H54 (cell line): Measurements from ENCODE around the gene BCAR3.
"Not testable (repeated sequence)": the region's sequence is repeated elsewhere in the genome, so short reads cannot be mapped to it uniquely, and the experiment has no call there.

Experiments
- DNase-seq: peaks from one replicate; pipeline ENCODE4 v3.0.0; 2011; ENCODE audit warnings: low spot score, mixed read lengths; ENCODE audit not compliant: insufficient read length
- FAIRE-seq: peaks from 3 replicates; lab custom pipeline; 2011; peaks lifted over from hg19 to GRCh38; lab: Jason Lieb, UNC
- POLR2A ChIP-seq: IDR thresholded peaks from 2 replicates; pipeline ENCODE4 v1.6.1; 2011; ENCODE audit warnings: low read depth, mild to moderate bottlenecking, low read length

The BCAR3 gene

GRCh38 chr1:93662481-93663207 lies 19.0 kb downstream of the BCAR3 start:
- FAIRE-seq (no peak), DNase-seq (no peak)
- TF ChIP-seq POLR2A: no peak

DNA sequence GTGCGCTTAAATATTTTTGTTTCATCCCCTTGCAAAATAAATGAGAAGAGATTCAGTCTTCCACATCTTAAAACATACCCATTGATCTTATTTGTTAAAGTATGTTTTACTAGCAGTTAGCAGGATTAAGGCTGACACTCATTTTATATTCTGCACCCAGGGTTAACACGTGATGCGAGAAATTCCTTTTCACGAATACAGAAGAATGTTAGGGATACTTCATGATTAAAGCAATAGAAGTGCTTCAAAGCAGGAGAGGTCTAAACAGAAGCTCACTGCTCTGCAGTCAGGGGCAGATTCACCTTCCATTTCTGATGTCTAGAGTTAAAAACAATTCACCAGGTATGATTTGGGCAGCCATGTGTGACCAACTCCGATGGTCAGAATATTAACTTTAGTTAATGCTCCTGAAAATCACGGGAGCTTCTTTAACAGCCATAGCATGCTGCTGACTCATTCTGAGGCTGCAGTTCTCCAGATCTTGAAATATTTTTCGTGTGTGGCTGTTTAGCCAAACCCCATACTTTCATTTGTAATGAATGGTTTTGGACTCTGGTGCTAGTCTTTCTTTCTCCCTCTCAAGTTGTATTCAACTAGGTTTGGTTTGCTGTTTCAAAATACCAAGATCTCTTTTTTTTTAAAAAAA lies 19.7 kb downstream of the BCAR3 start:
- TF ChIP-seq POLR2A: no peak
- no peak for DNase-seq
- FAIRE-seq: peak; percentile 53

DNA sequence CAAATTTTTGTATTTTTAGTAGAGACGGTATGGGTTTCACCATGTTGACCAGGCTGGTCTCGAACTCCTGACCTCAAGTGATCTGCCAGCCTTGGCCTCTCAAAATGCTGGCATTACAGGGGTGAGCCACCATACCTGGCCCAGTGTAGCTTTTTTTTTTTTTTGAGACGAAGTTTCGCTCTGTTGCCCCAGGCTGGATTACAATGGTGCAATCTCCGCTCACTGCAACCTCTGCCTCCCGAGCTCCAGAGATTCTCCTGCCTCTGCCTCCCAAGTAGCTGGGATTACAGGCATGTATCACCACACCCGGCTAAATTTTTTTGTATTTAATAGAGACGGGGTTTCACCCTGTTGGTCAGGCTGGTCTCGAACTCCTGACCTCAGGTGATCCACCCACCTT lies 20.3 kb downstream of the BCAR3 start:
- FAIRE-seq, DNase-seq: not testable (repeated sequence)

- DNase-seq: no peak
- no peak for TF ChIP-seq POLR2A
- FAIRE-seq: no peak
These were observed 21.7 kb downstream of the BCAR3 start for GRCh38 chr1:93659822-93660503.

- TF ChIP-seq POLR2A: no peak
- DNase-seq (no peak), FAIRE-seq (no peak)
These were observed 23.4 kb downstream of the BCAR3 start for GRCh38 chr1:93658188-93658587.

GRCh38 chr1:93656491-93656890 lies 25.1 kb downstream of the BCAR3 start:
- no peak for TF ChIP-seq POLR2A
- DNase-seq (no peak), FAIRE-seq (no peak)

DNA sequence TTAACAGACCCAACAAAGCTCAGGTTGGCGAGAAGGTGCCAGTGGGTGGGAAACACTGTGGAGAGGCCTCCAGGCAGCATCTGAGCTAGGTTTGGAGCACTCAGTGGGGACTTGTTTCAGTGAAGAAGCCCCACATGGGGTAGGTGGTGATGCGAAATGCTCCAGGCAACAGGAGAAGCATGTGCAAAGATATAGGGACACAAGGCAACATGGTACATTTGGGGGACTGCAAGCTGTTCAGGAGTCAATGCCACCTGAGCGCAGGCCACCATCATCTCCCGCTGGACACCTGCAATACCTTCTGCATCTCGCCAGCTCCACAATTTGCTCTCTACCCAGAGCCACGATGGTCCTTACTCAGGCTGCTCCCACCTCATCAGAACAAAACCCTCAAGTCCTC lies 28.0 kb downstream of the BCAR3 start:
- FAIRE-seq (no peak), DNase-seq (no peak)
- TF ChIP-seq POLR2A: no peak

GRCh38 chr1:93652323-93652949 lies 29.2 kb downstream of the BCAR3 start:
- no peak for TF ChIP-seq POLR2A
- DNase-seq (no peak), FAIRE-seq (no peak)

DNA sequence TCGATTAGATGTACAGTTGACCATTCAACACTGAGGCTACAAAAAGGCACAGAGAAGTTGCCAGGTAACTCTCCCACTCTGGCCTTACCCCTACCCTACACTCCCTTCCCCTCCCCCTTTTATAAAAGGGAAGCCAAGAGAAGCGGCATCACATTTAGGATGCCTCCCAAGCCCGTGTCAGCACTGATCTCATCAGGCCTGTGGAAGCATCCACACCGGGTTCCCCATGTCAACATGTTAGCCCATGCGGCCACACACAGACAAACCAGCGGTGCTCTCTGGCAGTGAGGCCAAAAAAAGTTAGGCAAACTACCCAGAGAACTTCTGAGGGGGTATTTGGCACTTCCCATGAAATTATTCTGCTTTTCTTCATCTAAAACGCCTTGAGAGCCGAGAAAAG lies 29.9 kb downstream of the BCAR3 start:
- no peak for TF ChIP-seq POLR2A
- FAIRE-seq (no peak), DNase-seq (no peak)

- not testable (repeated sequence) for FAIRE-seq, DNase-seq
These were observed 31.5 kb downstream of the BCAR3 start for GRCh38 chr1:93650159-93650558.

DNA sequence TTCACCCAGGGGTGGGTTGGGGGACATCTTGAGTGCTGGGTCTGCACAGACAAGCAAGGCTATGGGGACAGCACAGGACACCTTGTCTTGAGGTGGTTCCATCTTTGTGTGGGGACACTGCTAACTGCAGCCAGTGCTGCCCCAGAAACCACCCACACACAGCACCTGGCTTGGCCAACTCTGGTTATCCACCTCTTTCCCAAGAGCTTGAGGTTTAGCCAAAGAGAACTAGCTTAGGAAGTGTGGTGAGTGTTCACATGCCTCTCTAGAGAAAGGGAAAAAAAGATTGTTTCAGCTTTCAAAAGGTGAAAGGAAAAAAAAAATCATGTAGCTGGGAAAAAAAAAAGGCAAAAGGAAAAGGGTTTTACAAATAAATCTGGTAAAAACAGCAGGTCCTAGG lies 32.4 kb downstream of the BCAR3 start:
- DNase-seq (no peak), FAIRE-seq (no peak)
- TF ChIP-seq POLR2A: no peak

- FAIRE-seq (no peak), DNase-seq (no peak)
- no peak for TF ChIP-seq POLR2A
These were observed 33.0 kb downstream of the BCAR3 start for GRCh38 chr1:93648656-93649055.

DNA sequence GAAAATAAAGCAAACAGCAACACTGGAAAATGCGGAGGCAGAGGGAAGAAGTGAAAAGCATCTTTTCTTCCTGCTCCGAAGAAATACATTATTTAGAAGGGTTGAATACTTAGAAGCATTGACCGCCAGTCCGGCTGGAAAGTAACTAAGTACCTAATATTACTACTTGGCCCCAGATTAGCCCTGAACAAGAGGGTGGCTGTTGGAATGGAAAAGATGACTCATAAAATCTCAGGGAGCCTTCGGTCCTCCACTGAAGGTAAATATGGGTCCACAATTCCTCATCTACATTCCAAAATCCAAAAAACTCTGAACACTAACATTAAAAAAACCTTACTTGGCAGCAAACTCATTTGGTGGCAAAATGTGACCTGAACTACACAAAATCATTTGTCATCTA lies 40.1 kb downstream of the BCAR3 start:
- no peak for DNase-seq
- no peak for TF ChIP-seq POLR2A
- no peak for FAIRE-seq
